ENCODE data around the gene HMGB1. TPM values are rescaled to one million over a fixed set of nuclear protein-coding genes. Genes with fewer than 3 reads are reported as not detected.
A peak's percentile ranks its signal among the peaks of the same experiment; 100 is the strongest.

Gene HMGB1
- total and polyA plus RNA-seq, 2 donors from 2014 or later, result 247 to 264 TPM

DNA sequence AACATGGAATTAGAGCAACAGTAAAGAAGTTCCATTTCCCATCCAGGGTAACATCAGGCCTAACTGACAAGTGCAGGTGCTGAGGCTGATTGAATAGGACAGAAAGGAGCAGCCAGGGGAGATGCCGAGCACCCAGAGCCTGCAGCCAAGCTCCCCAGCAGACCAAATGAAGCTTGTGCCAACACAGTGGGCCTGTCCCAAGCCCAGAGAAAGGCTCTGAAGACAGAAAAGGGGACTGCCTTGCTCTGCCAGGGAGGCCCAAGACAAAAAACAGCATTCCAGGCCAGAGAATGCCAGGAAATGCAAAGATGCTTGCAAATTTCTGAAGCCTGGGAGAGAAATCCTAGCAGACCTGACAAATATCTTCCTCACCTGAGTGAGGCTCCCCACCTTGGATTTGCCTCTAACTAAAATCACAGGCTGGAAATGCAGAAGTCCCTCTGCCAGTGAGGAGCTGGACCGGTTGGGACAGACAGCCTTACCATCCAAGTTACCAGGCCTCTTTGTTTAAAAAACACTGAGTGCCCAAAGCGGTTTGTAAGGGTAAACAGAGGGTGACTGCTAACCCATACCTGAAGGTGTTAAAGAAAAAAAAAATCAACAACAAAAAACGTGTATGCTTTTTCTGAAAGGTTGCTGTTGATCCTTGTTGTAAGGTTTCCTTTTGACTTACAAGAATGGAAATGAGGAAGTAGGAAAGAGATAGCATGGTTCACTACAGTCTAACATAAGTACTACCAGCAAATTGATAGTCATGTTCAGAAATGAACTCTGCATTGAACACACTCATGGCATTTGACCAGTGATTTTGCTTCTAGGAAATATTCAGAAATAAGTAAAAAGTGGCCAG, 11.8 kb upstream of the HMGB1 start:
- Histone ChIP-seq H3K36me3 (ENCODE audit: control insufficient read depth in 2 of 3, insufficient read depth in 3 of 3, low read length in 3 of 3) (no peaks in the 10 kb centered on the region), H3K27me3 (ENCODE audit: control insufficient read depth, insufficient read depth, low read length) (no peaks in the 10 kb centered on the region), H3K9ac (ENCODE audit: low read length in 3 of 3) (no peak overlapping the region), H3K4me1 (ENCODE audit: control insufficient read depth in 2 of 3, insufficient read depth in 2 of 3, low read depth in 1 of 3, low read length in 3 of 3) (peaks cover 0 to 7% (median 0%) of the 10 kb centered on the region in 3 donors), H3K4me3 (ENCODE audit: low read length in 3 of 3) (no peak overlapping the region), H3K27ac (ENCODE audit: low read depth in 2 of 2, low read length in 2 of 2) (no peak overlapping the region), H3K9me3 (ENCODE audit: control insufficient read depth in 2 of 3, insufficient read depth in 1 of 3, low read length in 3 of 3) (no peaks in the 10 kb centered on the region)
- TF ChIP-seq, protein P1, sequence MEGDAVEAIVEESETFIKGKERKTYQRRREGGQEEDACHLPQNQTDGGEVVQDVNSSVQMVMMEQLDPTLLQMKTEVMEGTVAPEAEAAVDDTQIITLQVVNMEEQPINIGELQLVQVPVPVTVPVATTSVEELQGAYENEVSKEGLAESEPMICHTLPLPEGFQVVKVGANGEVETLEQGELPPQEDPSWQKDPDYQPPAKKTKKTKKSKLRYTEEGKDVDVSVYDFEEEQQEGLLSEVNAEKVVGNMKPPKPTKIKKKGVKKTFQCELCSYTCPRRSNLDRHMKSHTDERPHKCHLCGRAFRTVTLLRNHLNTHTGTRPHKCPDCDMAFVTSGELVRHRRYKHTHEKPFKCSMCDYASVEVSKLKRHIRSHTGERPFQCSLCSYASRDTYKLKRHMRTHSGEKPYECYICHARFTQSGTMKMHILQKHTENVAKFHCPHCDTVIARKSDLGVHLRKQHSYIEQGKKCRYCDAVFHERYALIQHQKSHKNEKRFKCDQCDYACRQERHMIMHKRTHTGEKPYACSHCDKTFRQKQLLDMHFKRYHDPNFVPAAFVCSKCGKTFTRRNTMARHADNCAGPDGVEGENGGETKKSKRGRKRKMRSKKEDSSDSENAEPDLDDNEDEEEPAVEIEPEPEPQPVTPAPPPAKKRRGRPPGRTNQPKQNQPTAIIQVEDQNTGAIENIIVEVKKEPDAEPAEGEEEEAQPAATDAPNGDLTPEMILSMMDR (IDR thresholded peaks at IDR 0.05; ENCODE audit: borderline replicate concordance, extremely low read depth, insufficient read depth), result no peak
- intact Hi-C loops (cut with DNase I), result no loop called here
- DNase-seq (no peak), FAIRE-seq (no peak)

DNA sequence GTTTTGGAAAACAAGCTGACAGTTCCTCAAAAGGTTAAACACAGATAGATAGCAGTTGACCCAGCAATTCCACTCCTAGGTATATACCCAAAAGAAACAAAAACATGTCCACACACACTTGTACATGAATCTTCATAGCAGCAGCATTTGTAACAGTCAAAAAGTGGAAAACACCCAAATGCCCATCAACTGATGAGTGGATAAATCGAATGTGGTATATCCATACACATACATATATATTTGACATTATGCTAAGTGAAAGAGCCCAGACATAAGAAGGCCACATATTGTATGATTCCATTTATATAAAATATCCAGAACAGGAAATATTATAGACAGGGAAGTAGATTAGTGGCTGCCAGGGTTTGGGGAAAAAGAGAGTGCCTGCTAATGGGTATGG, 7.9 kb upstream of the HMGB1 start:
- Histone ChIP-seq H3K36me3 (ENCODE audit: control insufficient read depth in 2 of 3, insufficient read depth in 3 of 3, low read length in 3 of 3) (no peaks in the 10 kb centered on the region), H3K9me3 (ENCODE audit: control insufficient read depth in 2 of 3, insufficient read depth in 1 of 3, low read length in 3 of 3) (no peaks in the 10 kb centered on the region), H3K9ac (ENCODE audit: low read length in 3 of 3) (no peak overlapping the region), H3K27ac (ENCODE audit: low read depth in 2 of 2, low read length in 2 of 2) (no peak overlapping the region), H3K27me3 (ENCODE audit: control insufficient read depth, insufficient read depth, low read length) (no peaks in the 10 kb centered on the region), H3K4me1 (ENCODE audit: control insufficient read depth in 2 of 3, insufficient read depth in 2 of 3, low read depth in 1 of 3, low read length in 3 of 3) (no peaks in the 10 kb centered on the region), H3K4me3 (ENCODE audit: low read length in 3 of 3) (no peak overlapping the region)
- DNase-seq (no peak), FAIRE-seq (no peak)
- intact Hi-C loops (cut with DNase I), result no loop called here
- TF ChIP-seq, protein P1 (IDR thresholded peaks at IDR 0.05; ENCODE audit: borderline replicate concordance, extremely low read depth, insufficient read depth), result no peak

DNA sequence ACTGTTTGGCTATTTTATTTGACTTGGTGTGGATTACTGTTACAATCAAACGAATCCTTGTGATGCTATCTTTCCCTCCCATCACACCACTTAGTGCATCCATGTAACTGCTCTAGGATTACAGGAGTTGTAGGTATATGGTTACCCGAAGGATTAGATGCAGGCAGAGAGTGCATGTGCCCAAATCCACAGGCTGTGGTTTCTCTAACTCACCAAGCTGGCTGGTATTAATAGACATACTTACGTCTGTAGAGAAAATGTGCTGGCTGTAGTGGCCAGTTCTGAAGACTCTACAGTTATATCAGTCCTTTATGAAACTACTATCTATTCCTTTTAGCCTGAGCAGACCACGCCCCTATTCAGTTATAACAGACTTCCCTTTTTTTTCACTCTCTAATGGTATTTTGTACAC, 1.1 kb upstream of the HMGB1 start:
- Histone ChIP-seq H3K27ac (ENCODE audit: low read depth in 2 of 2, low read length in 2 of 2) (no peak overlapping the region), H3K4me3 (ENCODE audit: low read length in 3 of 3) (no peak overlapping the region), H3K9ac (ENCODE audit: low read length in 3 of 3) (no peak overlapping the region), H3K4me1 (ENCODE audit: control insufficient read depth in 2 of 3, insufficient read depth in 2 of 3, low read depth in 1 of 3, low read length in 3 of 3) (peaks cover 4 to 14% (median 9%) of the 10 kb centered on the region in 3 donors), H3K9me3 (ENCODE audit: control insufficient read depth in 2 of 3, insufficient read depth in 1 of 3, low read length in 3 of 3) (no peaks in the 10 kb centered on the region), H3K27me3 (ENCODE audit: control insufficient read depth, insufficient read depth, low read length) (no peaks in the 10 kb centered on the region), H3K36me3 (ENCODE audit: control insufficient read depth in 2 of 3, insufficient read depth in 3 of 3, low read length in 3 of 3) (peaks cover 0 to 10% (median 4%) of the 10 kb centered on the region in 3 donors)
- TF ChIP-seq, protein P1 (IDR thresholded peaks at IDR 0.05; ENCODE audit: borderline replicate concordance, extremely low read depth, insufficient read depth), result no peak
- peak in 2 of 5 donors; percentile 41 to 52 for DNase-seq
- intact Hi-C loops (cut with DNase I), result no loop called here
- no peak for FAIRE-seq

Measured in kidney (tissue), 14 donors.